ENCODE data around the gene TNFRSF17.

TNFRSF17 gene

GRCh38 chr16:11972128-11972527, 7.1 kb downstream of the TNFRSF17 start:
- no peak for DNase-seq

DNA sequence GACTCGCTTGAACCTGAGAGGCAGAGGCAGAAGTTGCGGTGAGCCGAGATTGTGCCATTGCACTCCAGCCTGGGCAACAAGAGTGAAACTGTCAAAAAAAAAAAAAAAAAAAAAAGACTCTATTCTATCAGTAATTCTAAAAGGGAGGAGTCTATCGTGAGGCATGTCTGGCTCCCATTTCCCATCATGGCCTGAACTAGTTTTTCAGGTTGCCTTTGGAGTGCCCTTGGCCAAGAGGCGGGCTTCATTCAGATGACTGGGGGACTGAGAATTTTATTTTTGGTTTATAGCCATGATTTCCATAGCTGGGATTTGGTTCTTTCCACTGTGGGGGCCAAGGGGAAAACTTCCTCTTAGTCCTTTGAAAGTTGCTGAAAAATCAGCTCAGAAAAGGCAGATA, 8.1 kb downstream of the TNFRSF17 start:
- no peak for DNase-seq

DNA sequence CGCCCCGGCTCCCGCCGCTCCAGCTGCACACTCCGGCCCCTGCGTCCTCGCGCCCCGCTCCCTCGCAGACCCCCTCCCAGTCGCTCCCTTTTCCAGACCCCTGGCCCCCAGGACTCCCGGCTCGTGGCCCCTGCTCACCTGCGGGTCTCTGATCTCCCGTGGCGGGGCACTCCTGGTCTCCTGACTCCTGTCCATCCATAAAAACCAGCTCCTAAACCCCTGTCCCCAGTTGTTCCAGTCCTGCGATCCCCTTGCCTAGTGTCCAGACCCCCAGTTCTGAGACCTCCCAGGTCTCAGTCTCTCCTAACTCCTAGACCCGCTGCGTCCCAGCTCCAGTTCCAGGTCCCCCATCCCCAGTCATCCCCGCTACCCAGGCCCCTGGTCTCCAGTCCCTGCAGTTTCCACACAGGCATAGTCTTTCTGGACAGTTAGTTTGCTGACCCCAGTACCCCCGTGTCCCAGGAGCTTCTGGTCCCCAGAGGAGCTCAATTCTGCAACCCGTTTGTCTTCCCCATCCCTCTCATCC, 11.9 kb downstream of the TNFRSF17 start:
- DNase-seq, result no peak

GRCh38 chr16:11977376-11978041, 12.5 kb downstream of the TNFRSF17 start:
- DNase-seq, result no peak

DNA sequence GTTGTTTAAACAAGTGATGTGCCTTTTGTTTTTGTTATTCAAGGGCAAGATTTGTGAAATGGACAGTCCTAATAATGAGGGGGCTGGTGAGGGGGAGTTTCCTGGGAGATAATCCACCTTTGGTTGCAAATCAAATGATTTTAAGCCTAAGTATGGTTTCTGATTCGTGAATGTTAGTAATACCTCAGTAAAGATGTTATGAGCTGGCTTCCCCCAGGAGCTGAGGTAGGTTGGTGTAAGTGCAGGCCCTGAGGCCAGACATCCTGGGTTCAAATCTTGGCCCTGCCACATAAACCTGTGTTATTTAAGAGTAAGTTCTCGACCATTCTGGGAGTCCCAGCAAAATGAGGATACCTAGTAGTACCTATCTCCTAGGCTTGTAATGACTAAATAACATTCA, 13.1 kb downstream of the TNFRSF17 start:
- DNase-seq, result no peak

- DNase-seq, result no peak
These were observed 14.1 kb downstream of the TNFRSF17 start for GRCh38 chr16:11979013-11979672.

DNA sequence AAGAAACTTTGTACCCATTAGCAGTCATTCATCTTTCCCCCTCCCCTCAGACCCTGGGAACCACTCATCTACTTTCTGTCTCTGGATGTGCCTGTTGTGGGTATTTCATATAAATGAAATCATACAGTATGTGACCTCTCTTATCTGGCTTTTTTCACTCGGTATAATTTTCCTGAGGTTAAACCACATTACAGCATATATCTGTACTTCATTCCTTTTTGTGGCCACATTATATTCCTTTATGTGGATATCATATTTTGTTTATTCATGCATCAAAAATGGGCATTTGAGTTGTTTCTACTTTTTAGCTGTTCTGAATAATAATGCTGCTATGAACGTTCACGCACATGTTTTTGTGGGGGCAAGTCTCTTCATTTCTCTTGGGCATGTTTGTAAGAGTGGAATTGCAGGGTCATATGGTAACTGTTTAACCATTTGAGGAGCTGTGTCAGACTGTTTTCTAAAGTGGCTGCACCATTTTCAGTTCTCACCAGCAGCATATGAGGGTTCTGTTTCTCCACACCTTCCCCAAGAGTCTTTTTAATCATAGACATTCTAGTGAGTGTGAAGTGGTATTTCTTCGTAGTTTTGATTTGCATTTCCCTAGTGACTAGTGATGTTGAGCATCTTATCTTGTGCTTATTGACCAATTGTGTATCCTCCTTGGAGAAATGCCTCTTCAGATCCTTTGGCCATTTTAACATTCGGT, 15.3 kb downstream of the TNFRSF17 start:
- DNase-seq, result no peak

DNA sequence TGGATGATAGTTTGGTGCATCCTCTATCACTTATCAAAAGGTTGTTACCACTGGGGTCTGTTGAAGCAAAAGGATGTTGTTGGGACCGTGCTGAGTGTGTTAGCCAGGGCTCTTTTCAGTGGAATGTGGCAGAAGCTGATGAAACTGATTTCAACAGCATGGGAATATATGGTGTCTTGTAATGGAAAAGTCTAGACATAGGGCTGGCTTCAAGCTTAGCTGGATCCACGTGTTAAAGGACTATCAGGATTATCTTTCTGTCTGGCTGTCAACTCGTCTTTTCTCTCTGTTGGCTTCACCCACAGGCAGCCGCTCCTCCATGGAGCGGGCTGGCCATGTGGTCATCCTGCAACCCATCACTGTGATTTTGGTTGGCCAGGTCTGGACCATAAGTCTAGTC, 20.2 kb downstream of the TNFRSF17 start:
- DNase-seq, result no peak

- no peak for DNase-seq
These were observed 21.6 kb downstream of the TNFRSF17 start for GRCh38 chr16:11986521-11987057.

GRCh38 chr16:11988258-11988978, 23.4 kb downstream of the TNFRSF17 start:
- DNase-seq, result no peak

DNA sequence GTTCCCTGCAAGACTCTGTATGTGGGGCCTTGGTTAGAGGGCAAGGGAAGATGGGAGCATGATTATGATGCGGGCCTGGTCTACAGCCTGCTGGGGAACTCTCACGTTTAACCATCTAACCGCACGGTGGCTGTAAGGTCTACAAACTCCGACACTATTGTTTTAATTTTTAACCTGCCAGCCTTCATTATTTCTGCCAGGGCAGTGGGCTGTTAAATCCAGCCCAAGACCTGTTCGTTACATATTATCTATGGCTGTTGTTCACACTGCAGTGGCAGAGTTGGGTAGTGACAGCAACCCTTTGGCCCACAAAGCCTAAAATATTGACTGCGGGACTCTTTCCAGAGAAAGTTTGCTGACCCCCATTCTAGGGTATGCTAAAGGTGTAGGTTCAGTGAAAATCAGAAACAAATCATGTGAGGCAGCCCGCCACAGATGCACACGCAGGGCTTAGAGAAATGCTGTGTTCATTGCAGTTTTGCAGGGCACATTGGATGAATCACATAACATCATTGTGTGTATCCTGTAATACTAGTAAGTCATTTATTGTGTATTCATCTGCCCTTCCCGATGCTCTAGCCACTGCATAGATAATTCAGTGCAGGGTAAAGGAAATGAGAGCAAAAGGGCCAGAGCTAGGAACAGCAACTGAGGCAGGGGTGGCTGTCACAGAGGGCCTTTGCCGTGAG, 25.8 kb downstream of the TNFRSF17 start:
- no peak for DNase-seq

GRCh38 chr16:11992008-11992584, 27.1 kb downstream of the TNFRSF17 start:
- no peak for DNase-seq

GRCh38 chr16:11992586-11993524, 27.8 kb downstream of the TNFRSF17 start:
- DNase-seq, result no peak

DNA sequence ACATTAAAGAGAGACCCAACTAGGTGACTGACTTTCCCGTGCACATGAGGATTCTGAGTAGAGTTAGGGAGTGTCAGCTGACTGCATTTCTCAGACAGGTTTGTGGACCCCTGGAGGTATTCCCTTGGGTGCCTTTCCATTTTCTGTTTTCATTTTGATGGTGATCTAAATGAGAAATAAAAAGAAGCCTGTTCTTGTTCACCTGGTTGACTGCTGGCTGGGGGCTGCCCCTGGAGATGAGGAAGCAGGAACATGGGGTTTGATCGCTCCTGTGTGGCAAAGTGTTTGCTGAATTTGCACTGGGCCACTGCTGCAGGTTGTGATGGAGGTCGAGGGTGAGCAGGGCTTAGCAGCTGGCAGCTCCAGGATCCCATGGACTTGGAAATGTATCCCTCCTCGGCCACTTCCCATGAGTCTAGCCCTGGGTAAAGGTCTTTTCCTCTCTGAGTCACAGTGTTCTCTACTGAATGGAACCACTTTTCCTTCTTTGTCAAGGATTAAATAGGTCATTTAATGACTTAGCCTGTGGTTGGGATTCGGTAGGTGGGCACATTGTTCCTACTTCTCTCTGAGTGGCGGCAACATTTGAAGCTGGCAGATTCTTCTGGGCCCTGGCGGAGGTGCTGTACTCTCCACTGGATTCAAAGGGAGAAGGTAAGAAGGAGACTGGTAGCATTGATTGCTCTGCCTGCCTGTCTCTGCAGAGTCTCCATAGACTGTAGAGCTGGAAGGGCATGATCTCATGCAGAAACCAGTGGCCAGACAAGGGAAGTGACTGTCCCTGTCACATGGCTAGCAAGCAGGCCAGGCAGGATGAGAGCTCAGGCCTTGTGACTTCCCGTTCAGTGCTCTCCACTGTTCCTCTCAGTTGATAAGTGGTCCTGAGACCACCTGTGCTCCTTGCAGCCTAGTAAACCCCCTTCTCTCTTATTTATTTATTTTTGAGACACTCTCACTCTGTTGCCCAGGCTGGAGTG, 29.4 kb downstream of the TNFRSF17 start:
- DNase-seq, result no peak

DNA sequence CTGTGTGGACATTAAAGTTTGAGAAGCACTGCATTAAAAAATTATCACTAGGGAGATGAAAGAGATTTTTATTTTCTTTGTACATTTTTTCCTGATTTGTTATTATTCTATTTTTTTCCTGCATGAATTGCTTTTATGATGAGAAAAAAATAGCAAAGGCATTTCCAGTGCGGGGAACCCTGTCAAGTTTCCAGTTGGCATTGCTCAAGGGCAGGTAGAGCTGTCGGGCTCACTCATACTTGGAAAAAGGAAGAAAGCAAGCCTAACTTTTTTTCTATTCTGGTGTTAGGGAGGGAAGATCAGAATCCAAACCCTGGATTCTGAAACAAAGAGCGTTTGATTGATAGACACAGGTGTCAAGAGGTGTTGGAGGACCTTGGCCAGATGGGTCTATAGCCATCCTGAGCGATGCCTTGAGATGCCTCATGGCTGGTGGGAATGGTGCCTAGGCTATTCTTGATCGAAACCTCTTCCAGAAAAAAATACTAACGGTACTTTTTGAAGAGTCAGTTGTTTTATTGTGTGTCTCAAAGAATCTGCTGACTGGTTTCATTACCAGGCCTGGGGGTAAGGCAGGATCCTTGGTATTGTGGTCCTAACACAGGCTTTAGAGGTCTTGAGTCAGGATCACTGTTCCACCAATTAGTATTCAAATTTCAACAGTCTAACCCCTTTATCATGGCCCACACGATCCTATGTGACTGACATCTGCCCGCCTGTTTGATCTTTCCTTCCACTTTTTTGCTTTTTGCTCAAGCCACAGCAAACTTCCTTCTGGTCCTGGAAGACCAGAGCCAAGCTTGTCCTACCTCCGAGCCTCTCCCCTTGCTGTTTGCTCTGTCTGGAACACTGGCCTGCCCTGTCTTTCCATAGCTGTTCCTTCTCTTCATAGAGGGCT, 31.7 kb downstream of the TNFRSF17 start:
- DNase-seq, result no peak

GRCh38 chr16:12000032-12000431, 35.0 kb downstream of the TNFRSF17 start:
- DNase-seq, result no peak

- DNase-seq, result no peak
These were observed 37.5 kb downstream of the TNFRSF17 start for GRCh38 chr16:12002447-12003006.

DNA sequence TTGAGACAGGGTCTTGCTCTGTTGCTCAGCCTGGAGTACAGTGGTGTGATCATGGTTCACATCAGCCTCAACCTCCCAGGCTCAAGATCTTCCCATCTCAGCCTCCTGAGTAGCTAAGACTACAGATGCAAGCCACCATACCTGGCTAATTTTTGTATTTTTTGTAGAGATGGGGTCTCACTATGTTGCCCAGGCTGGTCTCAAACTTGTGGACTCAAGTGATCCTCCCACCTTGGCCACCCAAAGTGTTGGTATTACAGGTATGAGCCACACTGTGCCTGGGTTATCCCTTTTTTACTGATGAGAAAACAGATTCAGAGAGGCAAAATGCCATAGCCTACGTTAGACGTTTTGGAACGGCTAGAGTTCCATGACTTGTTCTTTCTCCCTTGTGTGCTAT, 41.6 kb downstream of the TNFRSF17 start:
- DNase-seq, result no peak
